ENCODE measurements around the gene MAPKAP1.
"Not testable (repeated sequence)": the region's sequence is repeated elsewhere in the genome, so short reads cannot be mapped to it uniquely, and the experiment has no call there.

Gene MAPKAP1

GRCh38 chr9:125699870-125700269 lies 7.1 kb downstream of the MAPKAP1 start:
- no peak for TF ChIP-seq ZNF274 (IDR thresholded peaks at IDR 0.05; ENCODE audit: low read depth, low read length)
- H3K4me3 ChIP-seq (ENCODE audit: low read length) = no peak overlapping the region

DNA sequence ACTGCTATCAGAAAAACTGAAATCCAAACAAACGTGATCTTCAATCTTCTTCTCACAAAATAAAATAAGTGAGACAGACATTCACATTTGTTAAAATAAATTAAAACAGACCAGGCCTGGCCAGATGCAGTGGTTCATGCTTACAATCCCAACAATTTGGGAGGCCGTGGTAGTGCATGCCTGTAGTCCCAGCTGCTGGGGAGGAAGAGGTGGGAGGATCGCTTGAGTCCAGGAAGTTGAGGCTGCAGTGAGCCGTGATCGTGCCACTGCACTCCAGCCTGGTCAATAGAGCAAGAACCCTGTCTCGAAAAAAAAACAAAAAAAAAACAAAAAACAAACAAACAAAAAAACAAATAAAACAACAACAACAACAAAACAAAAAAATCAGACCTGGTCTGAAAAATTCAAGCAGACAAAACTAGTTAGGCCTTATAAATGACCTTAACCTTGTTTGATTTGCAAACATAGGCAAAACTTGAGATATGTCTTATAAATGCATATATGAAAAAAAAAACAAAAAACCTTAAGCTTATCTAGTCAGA lies 10.8 kb downstream of the MAPKAP1 start:
- TF ChIP-seq ZNF274 (IDR thresholded peaks at IDR 0.05; ENCODE audit: low read depth, low read length) = no peak
- H3K4me3 ChIP-seq (ENCODE audit: low read length) = no peak overlapping the region

- H3K4me3 ChIP-seq (ENCODE audit: low read length) = not testable (repeated sequence)
These were observed 11.5 kb downstream of the MAPKAP1 start for GRCh38 chr9:125695548-125695947.

- no peak overlapping the region for H3K4me3 ChIP-seq (ENCODE audit: low read length)
- TF ChIP-seq ZNF274 (IDR thresholded peaks at IDR 0.05; ENCODE audit: low read depth, low read length) = no peak
These were observed 12.5 kb downstream of the MAPKAP1 start for GRCh38 chr9:125694478-125694877.

DNA sequence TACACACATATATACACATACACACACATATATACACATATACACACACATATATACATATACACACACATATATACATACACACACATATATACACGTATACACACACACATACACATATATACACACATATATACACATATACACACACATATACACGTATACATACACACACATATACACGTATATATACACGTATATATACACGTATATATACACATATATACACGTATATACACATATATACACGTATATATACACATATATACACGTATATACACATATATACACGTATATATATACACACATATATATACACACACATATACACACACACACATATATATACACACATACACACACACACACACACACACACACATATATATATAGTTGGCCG lies 13.5 kb downstream of the MAPKAP1 start:
- H3K4me3 ChIP-seq (ENCODE audit: low read length) = not testable (repeated sequence)

- no peak overlapping the region for H3K4me3 ChIP-seq (ENCODE audit: low read length)
- TF ChIP-seq ZNF274 (IDR thresholded peaks at IDR 0.05; ENCODE audit: low read depth, low read length) = no peak
These were observed 15.1 kb downstream of the MAPKAP1 start for GRCh38 chr9:125691869-125692268.

DNA sequence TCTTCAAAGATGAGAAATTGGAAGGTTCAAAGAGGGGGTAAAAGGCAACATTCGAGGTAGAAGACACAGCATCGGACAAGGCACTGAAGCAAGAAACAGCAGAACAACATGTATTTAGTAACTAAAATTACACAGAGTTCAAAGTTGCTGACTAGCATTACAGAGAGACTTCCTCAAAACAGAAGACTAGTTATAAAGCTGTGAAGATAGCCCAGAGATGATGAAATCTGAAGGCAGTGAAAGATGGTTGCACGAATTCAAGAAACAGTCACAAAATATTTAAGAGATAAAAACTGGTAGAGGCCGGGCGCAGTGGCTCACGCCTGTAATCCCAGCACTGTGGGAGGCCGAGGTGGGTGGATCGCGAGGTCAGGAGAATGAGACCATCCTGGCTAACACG lies 16.3 kb downstream of the MAPKAP1 start:
- TF ChIP-seq ZNF274 (IDR thresholded peaks at IDR 0.05; ENCODE audit: low read depth, low read length) = no peak

GRCh38 chr9:125687163-125687863 lies 19.7 kb downstream of the MAPKAP1 start:
- no peak overlapping the region for H3K4me3 ChIP-seq (ENCODE audit: low read length)
- TF ChIP-seq ZNF274 (IDR thresholded peaks at IDR 0.05; ENCODE audit: low read depth, low read length) = no peak

More for the DNA sequence above, 16.3 kb downstream of the MAPKAP1 start:
- H3K4me3 ChIP-seq (ENCODE audit: low read length) = no peak overlapping the region

DNA sequence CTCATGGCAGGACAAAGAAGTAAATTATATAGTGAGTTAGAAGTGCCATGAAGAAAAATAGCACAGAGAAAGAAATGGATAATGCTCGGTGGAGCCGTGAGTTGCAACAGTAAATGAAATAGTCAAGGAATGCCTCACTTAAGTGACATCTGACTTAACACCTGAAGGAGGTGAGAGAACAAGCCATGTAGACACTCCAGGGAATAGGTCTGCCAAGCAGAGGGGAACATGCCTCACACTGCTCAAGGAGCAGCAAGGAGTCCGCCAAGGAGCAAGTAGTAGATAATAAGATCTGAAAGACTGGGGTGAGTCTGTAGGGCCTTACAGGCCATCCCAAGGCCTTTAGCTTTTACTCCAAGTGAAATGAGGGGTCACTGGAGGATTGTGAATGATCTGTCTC lies 21.8 kb downstream of the MAPKAP1 start:
- TF ChIP-seq ZNF274 (IDR thresholded peaks at IDR 0.05; ENCODE audit: low read depth, low read length) = no peak
- no peak overlapping the region for H3K4me3 ChIP-seq (ENCODE audit: low read length)

- no peak for TF ChIP-seq ZNF274 (IDR thresholded peaks at IDR 0.05; ENCODE audit: low read depth, low read length)
- H3K4me3 ChIP-seq (ENCODE audit: low read length) = no peak overlapping the region
These were observed 23.5 kb downstream of the MAPKAP1 start for GRCh38 chr9:125683486-125683885.

DNA sequence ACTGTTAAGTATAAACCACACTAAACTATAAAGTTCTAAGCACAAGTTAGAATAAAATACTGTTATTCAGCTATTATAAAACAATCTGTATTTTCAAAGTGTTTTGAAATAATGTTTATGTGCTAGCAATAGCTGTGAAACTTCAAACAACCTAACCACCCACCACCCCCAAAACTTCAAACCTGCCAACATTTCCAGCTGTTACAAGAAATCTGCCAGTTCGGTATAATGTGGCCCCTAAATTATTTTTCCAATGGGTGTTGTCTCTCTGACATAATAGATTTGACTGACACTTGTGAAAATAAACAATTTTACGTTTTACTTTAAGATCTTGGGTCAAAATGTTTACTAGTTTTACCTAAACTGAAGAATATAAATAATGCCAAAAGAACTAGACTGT lies 24.7 kb downstream of the MAPKAP1 start:
- H3K4me3 ChIP-seq (ENCODE audit: low read length) = no peak overlapping the region
- TF ChIP-seq ZNF274 (IDR thresholded peaks at IDR 0.05; ENCODE audit: low read depth, low read length) = no peak

DNA sequence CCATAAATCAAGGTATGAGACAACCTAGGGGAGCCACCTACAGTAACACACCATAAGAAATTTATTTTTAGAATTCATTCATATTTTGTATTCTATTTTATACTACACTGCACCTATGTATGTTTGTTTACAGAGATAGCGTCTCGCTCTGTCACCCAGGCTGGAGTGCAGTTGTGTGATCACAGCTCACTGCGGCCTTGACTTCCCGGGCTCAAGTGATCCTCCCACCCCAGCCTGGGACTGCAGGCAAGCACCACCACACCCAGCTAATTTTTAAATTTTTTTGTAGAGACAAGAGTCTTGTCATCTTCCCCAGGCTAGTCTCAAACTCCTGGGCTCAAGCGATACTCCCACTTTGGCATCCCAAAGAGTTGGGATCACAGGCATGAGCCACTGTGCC lies 25.4 kb downstream of the MAPKAP1 start:
- no peak overlapping the region for H3K4me3 ChIP-seq (ENCODE audit: low read length)
- TF ChIP-seq ZNF274 (IDR thresholded peaks at IDR 0.05; ENCODE audit: low read depth, low read length) = no peak

GRCh38 chr9:125681086-125681622 lies 25.9 kb downstream of the MAPKAP1 start:
- H3K4me3 ChIP-seq (ENCODE audit: low read length) = no peak overlapping the region
- TF ChIP-seq ZNF274 (IDR thresholded peaks at IDR 0.05; ENCODE audit: low read depth, low read length) = no peak

DNA sequence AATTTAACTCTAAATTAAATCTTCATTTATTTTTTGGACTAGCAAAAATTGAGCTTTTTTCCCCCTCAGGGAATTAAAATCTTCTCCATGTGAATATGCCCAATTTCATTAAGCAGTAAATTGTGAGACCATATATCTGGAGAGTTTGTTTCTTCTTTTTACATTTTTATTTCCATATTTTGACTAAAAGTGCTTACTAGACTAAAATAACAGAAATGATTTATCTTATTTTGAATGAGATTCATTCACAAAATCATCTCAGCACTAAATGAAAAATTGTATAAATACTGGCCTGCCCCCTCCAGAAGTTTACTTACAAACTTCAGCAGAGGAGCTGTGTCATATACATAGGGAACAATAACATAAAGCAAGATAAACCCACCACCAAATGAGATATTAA lies 26.6 kb downstream of the MAPKAP1 start:
- no peak for TF ChIP-seq ZNF274 (IDR thresholded peaks at IDR 0.05; ENCODE audit: low read depth, low read length)

GRCh38 chr9:125679597-125680189 lies 27.3 kb downstream of the MAPKAP1 start:
- TF ChIP-seq ZNF274 (IDR thresholded peaks at IDR 0.05; ENCODE audit: low read depth, low read length) = no peak
- H3K4me3 ChIP-seq (ENCODE audit: low read length) = no peak overlapping the region

More for the DNA sequence above, 26.6 kb downstream of the MAPKAP1 start:
- H3K4me3 ChIP-seq (ENCODE audit: low read length) = no peak overlapping the region
